Activated naive CD8-positive, alpha-beta T cell (primary cell): ENCODE data around the gene CNPY1.

Experiments used
- H3K27ac Mint-ChIP-seq: one replicate; pipeline ENCODE4 v1.8.0; 2021; ENCODE audit warnings: mixed read lengths
- H3K27me3 Mint-ChIP-seq: one replicate; pipeline ENCODE4 v1.8.0; 2021; ENCODE audit warnings: mixed read lengths
- H3K36me3 Mint-ChIP-seq: one replicate; pipeline ENCODE4 v1.8.0; 2021; ENCODE audit warnings: mixed read lengths
- H3K4me1 Mint-ChIP-seq: one replicate; pipeline ENCODE4 v1.8.0; 2021; ENCODE audit warnings: low read depth, mixed read lengths
- H3K4me3 Mint-ChIP-seq: one replicate; pipeline ENCODE4 v1.8.0; 2021; ENCODE audit warnings: mild to moderate bottlenecking, mixed read lengths
- H3K9me3 Mint-ChIP-seq: one replicate; pipeline ENCODE4 v1.8.0; 2021; ENCODE audit warnings: low read depth, mixed read lengths

Gene CNPY1

DNA sequence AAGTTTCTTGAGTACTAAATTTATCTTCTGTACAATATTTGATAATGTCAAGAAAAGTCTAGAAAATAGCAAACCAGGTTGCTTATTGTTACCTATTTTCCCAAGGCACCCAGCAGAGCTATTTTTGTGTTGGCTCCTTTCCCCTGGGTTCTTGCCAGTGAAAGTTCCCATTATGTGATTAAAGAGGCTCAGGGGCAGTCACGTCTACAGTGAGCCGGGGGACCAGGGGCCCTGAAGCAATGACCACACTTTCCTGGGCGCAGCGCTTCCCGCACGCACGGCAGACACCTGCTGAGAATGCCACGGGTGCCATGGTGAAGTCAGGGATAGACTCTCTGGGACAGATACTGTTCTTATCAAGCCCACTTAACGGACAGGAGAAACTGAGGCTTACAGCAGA is 10.4 kb upstream of the CNPY1 start:
- Mint-ChIP-seq H3K4me3 (no peak overlapping the region), H3K9me3 (no peaks in the 10 kb centered on the region), H3K36me3 (no peaks in the 10 kb centered on the region), H3K4me1 (no peaks in the 10 kb centered on the region), H3K27me3 (peaks cover 5% of the 10 kb centered on the region), H3K27ac (no peak overlapping the region)

DNA sequence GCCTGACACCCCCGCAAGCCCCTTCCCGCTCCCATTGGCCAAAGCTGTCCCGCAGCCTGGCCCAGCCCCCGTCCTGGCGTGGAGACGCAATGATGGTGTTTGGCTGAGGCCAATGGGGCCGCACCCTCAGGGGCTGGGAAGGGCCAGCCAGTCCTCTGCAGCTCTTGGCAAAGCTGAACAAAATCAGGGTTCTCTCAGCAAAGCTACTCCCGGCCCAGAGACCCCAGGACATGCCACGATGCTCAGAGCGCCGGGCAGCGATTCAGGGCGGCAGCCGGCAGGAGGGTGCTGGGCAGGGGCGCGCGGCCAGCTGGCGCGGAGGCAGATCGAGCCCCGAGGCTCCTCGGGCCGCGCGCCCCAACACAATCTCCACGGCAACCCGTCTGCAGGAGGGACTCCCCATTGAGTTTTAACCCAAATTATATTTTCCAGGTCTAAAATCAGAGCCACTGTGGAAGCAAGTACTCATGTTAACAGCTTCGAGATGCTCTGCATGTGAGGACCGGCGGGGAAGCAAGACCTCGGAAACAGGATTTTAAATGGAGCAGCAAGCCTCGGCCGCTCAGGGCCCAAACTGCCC is 8.8 kb upstream of the CNPY1 start:
- H3K36me3 Mint-ChIP-seq = no peaks in the 10 kb centered on the region

GRCh38 chr7:155553871-155554270 is 7.5 kb upstream of the CNPY1 start:
- Mint-ChIP-seq H3K27me3 (peaks cover 4% of the 10 kb centered on the region), H3K9me3 (no peaks in the 10 kb centered on the region), H3K4me1 (no peaks in the 10 kb centered on the region), H3K27ac (no peak overlapping the region), H3K4me3 (no peak overlapping the region), H3K36me3 (no peaks in the 10 kb centered on the region)

More for the DNA sequence above, 8.8 kb upstream of the CNPY1 start:
- Mint-ChIP-seq H3K4me1 (no peaks in the 10 kb centered on the region), H3K27me3 (peaks cover 4% of the 10 kb centered on the region), H3K4me3 (no peak overlapping the region), H3K27ac (no peak overlapping the region), H3K9me3 (no peaks in the 10 kb centered on the region)

DNA sequence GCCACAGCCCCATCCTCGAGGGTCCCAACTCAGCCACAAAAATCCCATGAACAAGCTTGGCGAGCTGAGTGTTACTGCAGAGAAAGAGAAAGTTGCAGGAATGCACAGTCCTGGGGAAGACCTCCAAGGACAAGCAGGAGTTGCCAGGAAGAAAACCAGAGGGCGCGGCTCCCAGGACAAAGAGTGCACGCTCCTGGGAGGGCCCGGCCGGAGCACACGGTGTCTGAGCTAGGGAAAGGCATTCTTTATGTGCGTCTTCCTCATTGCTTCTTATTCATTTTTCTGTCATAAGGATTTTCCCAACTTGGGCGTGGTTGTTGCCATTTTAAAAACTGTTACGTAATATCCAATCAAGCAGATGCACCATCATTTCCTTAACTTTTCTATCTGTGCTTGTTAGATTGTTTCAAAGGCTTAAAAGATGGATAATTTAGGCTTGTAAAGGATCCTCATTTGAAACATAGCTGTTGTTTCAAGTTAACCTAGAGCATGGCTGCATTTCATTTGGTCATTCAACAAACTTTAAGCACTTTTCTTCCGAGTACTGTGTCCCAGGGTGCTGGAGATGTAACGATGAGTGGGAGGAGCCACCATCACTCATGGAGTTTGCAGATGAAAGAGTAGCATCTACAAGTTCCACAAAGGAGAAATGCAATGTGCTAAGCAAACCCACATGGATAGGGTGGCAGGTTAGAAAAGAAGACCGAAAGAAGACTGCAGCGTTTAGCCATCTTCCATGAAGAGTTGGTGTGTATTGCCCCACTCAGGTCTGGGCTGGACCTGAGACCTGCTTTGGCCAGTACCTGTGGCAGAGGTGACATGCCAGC is 5.6 kb upstream of the CNPY1 start:
- H3K4me3 Mint-ChIP-seq = no peak overlapping the region
- H3K27me3 Mint-ChIP-seq = peaks cover 2% of the 10 kb centered on the region
- no peaks in the 10 kb centered on the region for H3K9me3 Mint-ChIP-seq
- H3K4me1 Mint-ChIP-seq = no peaks in the 10 kb centered on the region
- no peaks in the 10 kb centered on the region for H3K36me3 Mint-ChIP-seq
- H3K27ac Mint-ChIP-seq = no peak overlapping the region

GRCh38 chr7:155550916-155551315 is 4.6 kb upstream of the CNPY1 start:
- peaks cover 2% of the 10 kb centered on the region for H3K27me3 Mint-ChIP-seq
- no peaks in the 10 kb centered on the region for H3K9me3 Mint-ChIP-seq
- H3K4me1 Mint-ChIP-seq = no peaks in the 10 kb centered on the region
- no peak overlapping the region for H3K27ac Mint-ChIP-seq
- no peak overlapping the region for H3K4me3 Mint-ChIP-seq
- no peaks in the 10 kb centered on the region for H3K36me3 Mint-ChIP-seq

DNA sequence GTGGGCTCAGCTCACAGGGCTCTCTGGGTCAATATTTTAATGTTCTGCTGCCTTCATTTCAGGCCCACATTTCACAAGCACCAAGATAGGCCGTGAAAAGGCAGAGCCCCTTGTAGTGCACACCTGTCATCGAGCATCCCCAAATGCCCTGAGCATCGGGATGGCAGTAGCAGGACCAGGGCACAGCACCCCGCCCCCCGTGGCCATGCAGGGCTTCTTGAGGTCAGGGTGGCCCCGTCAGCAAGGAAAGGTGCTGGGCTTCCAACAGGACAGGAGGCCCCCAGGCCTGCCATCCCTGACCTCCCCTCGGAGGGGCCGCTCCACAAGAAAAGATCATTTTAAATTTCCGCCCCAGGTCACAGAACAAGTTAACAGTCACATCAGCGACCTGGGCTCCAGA is 2.9 kb upstream of the CNPY1 start:
- Mint-ChIP-seq H3K27me3 (no peaks in the 10 kb centered on the region), H3K4me1 (no peaks in the 10 kb centered on the region), H3K4me3 (no peak overlapping the region), H3K27ac (no peak overlapping the region), H3K36me3 (no peaks in the 10 kb centered on the region), H3K9me3 (no peaks in the 10 kb centered on the region)

DNA sequence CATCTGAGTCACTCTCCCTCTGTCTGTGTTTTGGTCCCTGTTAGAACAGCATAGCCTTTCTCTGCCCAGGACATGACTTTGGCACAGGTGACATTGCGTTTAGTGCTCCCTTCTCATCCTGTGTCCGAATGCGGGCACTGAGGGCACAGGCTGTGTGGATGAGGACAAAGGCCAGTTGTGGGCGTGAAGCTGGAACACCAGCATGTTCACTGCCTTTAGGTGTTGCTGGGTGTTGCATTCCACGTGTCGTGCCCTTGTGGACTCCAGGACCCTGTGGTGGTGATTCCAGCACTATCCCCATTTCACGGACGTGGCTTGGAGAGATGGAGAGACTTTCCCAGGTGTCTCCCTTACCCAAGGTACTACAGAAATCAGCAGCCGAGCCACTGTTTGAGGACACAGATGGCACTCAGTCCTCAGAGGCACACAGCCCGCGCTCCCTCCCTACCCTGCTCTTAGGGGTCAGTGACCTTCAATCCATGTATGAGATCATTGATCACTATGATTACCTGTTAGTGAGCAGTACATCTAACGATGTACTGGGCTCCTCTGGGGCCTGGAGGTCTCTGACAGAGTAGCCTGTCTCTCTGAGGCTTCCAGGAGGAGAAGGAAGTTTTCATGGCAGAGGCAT is 917 bp upstream of the CNPY1 start:
- Mint-ChIP-seq H3K4me3 (no peak overlapping the region), H3K27me3 (no peaks in the 10 kb centered on the region), H3K36me3 (no peaks in the 10 kb centered on the region), H3K9me3 (no peaks in the 10 kb centered on the region), H3K4me1 (no peaks in the 10 kb centered on the region), H3K27ac (no peak overlapping the region)

- no peaks in the 10 kb centered on the region for H3K9me3 Mint-ChIP-seq
- no peak overlapping the region for H3K27ac Mint-ChIP-seq
- no peak overlapping the region for H3K4me3 Mint-ChIP-seq
- no peaks in the 10 kb centered on the region for H3K36me3 Mint-ChIP-seq
- no peaks in the 10 kb centered on the region for H3K4me1 Mint-ChIP-seq
- H3K27me3 Mint-ChIP-seq = peaks cover 2% of the 10 kb centered on the region
These were observed 1.0 kb downstream of the CNPY1 start for GRCh38 chr7:155545348-155545747.

- Mint-ChIP-seq H3K27me3 (peaks cover 4% of the 10 kb centered on the region), H3K36me3 (no peaks in the 10 kb centered on the region), H3K4me3 (no peak overlapping the region), H3K27ac (no peak overlapping the region), H3K9me3 (no peaks in the 10 kb centered on the region), H3K4me1 (no peaks in the 10 kb centered on the region)
These were observed 1.9 kb downstream of the CNPY1 start for GRCh38 chr7:155544485-155544884.

- no peaks in the 10 kb centered on the region for H3K36me3 Mint-ChIP-seq
- H3K4me1 Mint-ChIP-seq = no peaks in the 10 kb centered on the region
- no peak overlapping the region for H3K4me3 Mint-ChIP-seq
These were observed 2.4 kb downstream of the CNPY1 start for GRCh38 chr7:155543926-155544325.

GRCh38 chr7:155543011-155543876 is 3.1 kb downstream of the CNPY1 start:
- Mint-ChIP-seq H3K9me3 (no peaks in the 10 kb centered on the region), H3K4me3 (no peak overlapping the region)

More at GRCh38 chr7:155543926-155544325, 2.4 kb downstream of the CNPY1 start:
- H3K9me3 Mint-ChIP-seq = no peaks in the 10 kb centered on the region
- H3K27ac Mint-ChIP-seq = no peak overlapping the region
- H3K27me3 Mint-ChIP-seq = peaks cover 7% of the 10 kb centered on the region

GRCh38 chr7:155541986-155542675 is 4.2 kb downstream of the CNPY1 start:
- H3K27ac Mint-ChIP-seq = no peak overlapping the region
- no peaks in the 10 kb centered on the region for H3K4me1 Mint-ChIP-seq
- H3K27me3 Mint-ChIP-seq = peaks cover 8% of the 10 kb centered on the region
- no peak overlapping the region for H3K4me3 Mint-ChIP-seq
- no peaks in the 10 kb centered on the region for H3K36me3 Mint-ChIP-seq
- no peaks in the 10 kb centered on the region for H3K9me3 Mint-ChIP-seq

More at GRCh38 chr7:155543011-155543876, 3.1 kb downstream of the CNPY1 start:
- peaks cover 7% of the 10 kb centered on the region for H3K27me3 Mint-ChIP-seq
- H3K36me3 Mint-ChIP-seq = no peaks in the 10 kb centered on the region
- H3K27ac Mint-ChIP-seq = no peak overlapping the region
- H3K4me1 Mint-ChIP-seq = no peaks in the 10 kb centered on the region

- Mint-ChIP-seq H3K9me3 (no peaks in the 10 kb centered on the region), H3K27ac (no peak overlapping the region), H3K27me3 (peaks cover 19% of the 10 kb centered on the region), H3K4me1 (no peaks in the 10 kb centered on the region), H3K4me3 (no peak overlapping the region), H3K36me3 (no peaks in the 10 kb centered on the region)
These were observed 5.8 kb downstream of the CNPY1 start for GRCh38 chr7:155540553-155540952.

DNA sequence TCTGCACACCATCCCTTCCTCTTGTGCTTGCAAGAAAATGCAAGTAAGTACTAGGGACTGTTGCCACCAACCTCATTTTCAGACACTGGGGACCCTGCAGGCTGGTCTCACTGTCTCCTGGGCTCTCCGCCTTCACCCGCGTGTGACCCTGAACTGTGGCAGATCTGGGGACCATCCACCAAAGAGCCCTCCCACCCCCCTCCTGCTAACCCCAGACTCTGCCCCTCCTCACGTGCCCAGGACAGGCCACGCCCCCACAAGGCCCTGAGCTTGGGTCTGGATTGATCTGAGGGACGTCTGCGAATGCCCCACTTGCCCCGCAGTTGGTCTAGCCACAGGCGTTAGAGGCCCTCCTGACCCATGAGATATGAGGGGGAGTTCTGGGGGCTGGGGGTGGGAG is 8.1 kb downstream of the CNPY1 start:
- H3K4me1 Mint-ChIP-seq = peaks cover 9% of the 10 kb centered on the region
- H3K27ac Mint-ChIP-seq = no peak overlapping the region
- no peak overlapping the region for H3K4me3 Mint-ChIP-seq
- no peaks in the 10 kb centered on the region for H3K36me3 Mint-ChIP-seq
- H3K9me3 Mint-ChIP-seq = no peaks in the 10 kb centered on the region
- peaks cover 31% of the 10 kb centered on the region for H3K27me3 Mint-ChIP-seq
